ENCODE data around the gene CDH20.

CDH20 gene

DNA sequence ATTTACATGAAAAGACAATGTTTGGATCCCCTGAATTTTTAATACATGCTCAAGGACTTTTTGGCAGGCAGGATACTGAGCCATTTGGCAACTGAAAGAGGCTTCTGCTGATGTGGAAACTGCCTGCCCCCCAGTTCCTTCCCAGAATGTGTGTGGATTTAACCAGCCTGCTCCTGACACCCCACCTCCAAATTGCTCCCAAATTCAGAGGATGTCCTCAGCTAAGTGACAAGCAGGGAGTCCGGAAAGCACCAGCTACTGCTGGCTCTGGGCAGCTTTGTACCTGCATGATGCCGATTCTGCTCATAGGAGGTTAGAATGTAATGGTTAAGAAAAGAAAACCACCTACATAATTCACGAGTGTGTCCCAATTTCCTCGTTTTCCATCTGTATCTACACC is 197.5 kb downstream of the CDH20 start:
- Histone ChIP-seq H3K27ac (ENCODE audit: low read length, poor library complexity, severe bottlenecking) (no peak overlapping the region), H2BK5ac (ENCODE audit: low read depth, low read length, poor library complexity, severe bottlenecking) (no peak overlapping the region), H3K4ac (ENCODE audit: low read depth in 1 of 2, low read length in 2 of 2) (no peak overlapping the region), H3K9me3 (ENCODE audit: control insufficient read depth, low read length) (no peaks in the 10 kb centered on the region), H2AK5ac (ENCODE audit: low read length, severe bottlenecking) (no peak overlapping the region), H3K36me3 (ENCODE audit: control insufficient read depth in 1 of 2, insufficient read depth in 2 of 2, low read depth in 1 of 2, low read length in 2 of 2) (no peaks in the 10 kb centered on the region), H2BK12ac (ENCODE audit: low read length in 2 of 2) (no peak overlapping the region), H3K4me2 (ENCODE audit: low read length, poor library complexity, severe bottlenecking) (no peak overlapping the region), H3K4me1 (ENCODE audit: control insufficient read depth, insufficient read depth, low read depth, low read length) (no peaks in the 10 kb centered on the region), H4K91ac (ENCODE audit: low read length) (no peak overlapping the region), H3K23ac (ENCODE audit: low read length in 2 of 2) (no peak overlapping the region), H3K79me1 (replicated peaks; ENCODE audit: low read length, poor library complexity, severe bottlenecking) (no peaks in the 10 kb centered on the region), H3K9ac (ENCODE audit: low read length) (no peak overlapping the region), H3K14ac (ENCODE audit: low read length in 2 of 2) (no peak overlapping the region), H3K4me3 (ENCODE audit: insufficient read depth in 1 of 2, low read depth in 1 of 2, low read length in 2 of 2) (no peak overlapping the region), H3K18ac (ENCODE audit: low read depth in 1 of 2, low read length in 2 of 2) (no peak overlapping the region), H2BK120ac (ENCODE audit: low read depth, low read length) (no peak overlapping the region), H4K8ac (ENCODE audit: low read length) (no peak overlapping the region), H2AFZ (ENCODE audit: low read depth, low read length) (no peak overlapping the region), H3K27me3 (ENCODE audit: control insufficient read depth in 1 of 2, insufficient read depth in 1 of 2, low read length in 2 of 2) (no peaks in the 10 kb centered on the region), H2BK15ac (ENCODE audit: low read depth, poor library complexity, severe bottlenecking) (no peak overlapping the region)
- WGBS, result 64% methylated on average over 2 of the region's 4 CpGs
- DNase-seq, result no peak

DNA sequence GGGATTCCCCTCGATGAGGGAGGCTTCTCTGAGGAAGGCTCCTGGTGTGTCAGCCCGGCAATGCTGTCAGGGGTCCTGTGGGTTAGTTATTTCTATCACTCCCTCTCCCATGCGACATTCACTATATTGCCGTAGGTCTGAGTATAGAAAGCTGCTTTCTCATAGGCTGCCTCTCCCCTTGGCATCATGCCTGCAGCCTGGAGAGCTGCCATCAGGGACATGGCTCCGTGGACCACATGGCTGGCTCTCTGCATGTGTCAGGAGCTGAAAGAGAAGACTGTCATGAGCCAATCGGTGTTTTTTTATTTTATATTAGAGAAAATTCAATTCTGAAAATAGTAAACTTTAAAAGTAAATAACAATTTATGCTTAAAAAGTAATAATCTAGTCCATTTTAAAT is 198.0 kb downstream of the CDH20 start:
- H3K4me2 ChIP-seq (ENCODE audit: low read length, poor library complexity, severe bottlenecking), result no peak overlapping the region
- H2BK120ac ChIP-seq (ENCODE audit: low read depth, low read length), result no peak overlapping the region
- H3K14ac ChIP-seq (ENCODE audit: low read length in 2 of 2), result no peak overlapping the region
- 82% methylated on average over 4 of the region's 6 CpGs for WGBS
- no peaks in the 10 kb centered on the region for H3K9me3 ChIP-seq (ENCODE audit: control insufficient read depth, low read length)
- H3K9ac ChIP-seq (ENCODE audit: low read length), result no peak overlapping the region
- no peak for DNase-seq
- H2BK12ac ChIP-seq (ENCODE audit: low read length in 2 of 2), result no peak overlapping the region
- H2BK5ac ChIP-seq (ENCODE audit: low read depth, low read length, poor library complexity, severe bottlenecking), result no peak overlapping the region
- H2AK5ac ChIP-seq (ENCODE audit: low read length, severe bottlenecking), result no peak overlapping the region
- no peaks in the 10 kb centered on the region for H3K4me1 ChIP-seq (ENCODE audit: control insufficient read depth, insufficient read depth, low read depth, low read length)
- no peak overlapping the region for H3K18ac ChIP-seq (ENCODE audit: low read depth in 1 of 2, low read length in 2 of 2)
- H2AFZ ChIP-seq (ENCODE audit: low read depth, low read length), result no peak overlapping the region
- no peaks in the 10 kb centered on the region for H3K79me1 ChIP-seq (replicated peaks; ENCODE audit: low read length, poor library complexity, severe bottlenecking)
- no peak overlapping the region for H2BK15ac ChIP-seq (ENCODE audit: low read depth, poor library complexity, severe bottlenecking)
- no peaks in the 10 kb centered on the region for H3K27me3 ChIP-seq (ENCODE audit: control insufficient read depth in 1 of 2, insufficient read depth in 1 of 2, low read length in 2 of 2)
- H3K27ac ChIP-seq (ENCODE audit: low read length, poor library complexity, severe bottlenecking), result no peak overlapping the region
- no peak overlapping the region for H4K8ac ChIP-seq (ENCODE audit: low read length)
- H4K91ac ChIP-seq (ENCODE audit: low read length), result no peak overlapping the region
- no peak overlapping the region for H3K4ac ChIP-seq (ENCODE audit: low read depth in 1 of 2, low read length in 2 of 2)
- H3K36me3 ChIP-seq (ENCODE audit: control insufficient read depth in 1 of 2, insufficient read depth in 2 of 2, low read depth in 1 of 2, low read length in 2 of 2), result no peaks in the 10 kb centered on the region
- no peak overlapping the region for H3K4me3 ChIP-seq (ENCODE audit: insufficient read depth in 1 of 2, low read depth in 1 of 2, low read length in 2 of 2)
- H3K23ac ChIP-seq (ENCODE audit: low read length in 2 of 2), result no peak overlapping the region

DNA sequence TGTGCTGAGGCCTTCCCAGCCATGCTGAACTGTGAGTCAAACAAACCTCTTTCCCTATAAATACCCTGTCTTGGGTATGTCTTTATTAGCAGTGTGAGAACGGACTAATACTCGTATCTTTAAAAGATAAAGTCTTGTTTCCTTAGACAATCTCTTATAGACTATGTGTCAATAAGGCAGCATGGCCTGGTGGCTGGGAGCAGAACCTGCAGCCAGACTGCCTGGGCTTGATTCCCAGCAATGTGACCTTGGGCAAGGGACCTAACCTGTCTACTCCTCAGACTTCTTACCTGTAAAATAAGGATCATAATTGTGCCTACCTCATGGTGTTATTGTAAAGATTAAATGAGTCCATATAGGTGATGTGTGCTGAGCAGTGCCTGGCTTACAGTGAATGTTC is 198.7 kb downstream of the CDH20 start:
- Histone ChIP-seq H2BK15ac (ENCODE audit: low read depth, poor library complexity, severe bottlenecking) (no peak overlapping the region), H3K9me3 (ENCODE audit: control insufficient read depth, low read length) (no peaks in the 10 kb centered on the region), H3K4me3 (ENCODE audit: insufficient read depth in 1 of 2, low read depth in 1 of 2, low read length in 2 of 2) (no peak overlapping the region), H3K27ac (ENCODE audit: low read length, poor library complexity, severe bottlenecking) (no peak overlapping the region), H3K36me3 (ENCODE audit: control insufficient read depth in 1 of 2, insufficient read depth in 2 of 2, low read depth in 1 of 2, low read length in 2 of 2) (no peaks in the 10 kb centered on the region), H3K9ac (ENCODE audit: low read length) (no peak overlapping the region), H2BK12ac (ENCODE audit: low read length in 2 of 2) (no peak overlapping the region), H3K18ac (ENCODE audit: low read depth in 1 of 2, low read length in 2 of 2) (no peak overlapping the region), H2BK120ac (ENCODE audit: low read depth, low read length) (no peak overlapping the region), H4K91ac (ENCODE audit: low read length) (no peak overlapping the region), H4K8ac (ENCODE audit: low read length) (no peak overlapping the region), H3K79me1 (replicated peaks; ENCODE audit: low read length, poor library complexity, severe bottlenecking) (no peaks in the 10 kb centered on the region), H2AK5ac (ENCODE audit: low read length, severe bottlenecking) (no peak overlapping the region), H3K14ac (ENCODE audit: low read length in 2 of 2) (no peak overlapping the region), H3K23ac (ENCODE audit: low read length in 2 of 2) (no peak overlapping the region), H2BK5ac (ENCODE audit: low read depth, low read length, poor library complexity, severe bottlenecking) (no peak overlapping the region), H3K27me3 (ENCODE audit: control insufficient read depth in 1 of 2, insufficient read depth in 1 of 2, low read length in 2 of 2) (no peaks in the 10 kb centered on the region), H3K4me2 (ENCODE audit: low read length, poor library complexity, severe bottlenecking) (no peak overlapping the region), H3K4me1 (ENCODE audit: control insufficient read depth, insufficient read depth, low read depth, low read length) (no peaks in the 10 kb centered on the region), H3K4ac (ENCODE audit: low read depth in 1 of 2, low read length in 2 of 2) (no peak overlapping the region), H2AFZ (ENCODE audit: low read depth, low read length) (no peak overlapping the region)
- 0% methylated on average over 1 of the region's 2 CpGs for WGBS
- DNase-seq, result no peak

DNA sequence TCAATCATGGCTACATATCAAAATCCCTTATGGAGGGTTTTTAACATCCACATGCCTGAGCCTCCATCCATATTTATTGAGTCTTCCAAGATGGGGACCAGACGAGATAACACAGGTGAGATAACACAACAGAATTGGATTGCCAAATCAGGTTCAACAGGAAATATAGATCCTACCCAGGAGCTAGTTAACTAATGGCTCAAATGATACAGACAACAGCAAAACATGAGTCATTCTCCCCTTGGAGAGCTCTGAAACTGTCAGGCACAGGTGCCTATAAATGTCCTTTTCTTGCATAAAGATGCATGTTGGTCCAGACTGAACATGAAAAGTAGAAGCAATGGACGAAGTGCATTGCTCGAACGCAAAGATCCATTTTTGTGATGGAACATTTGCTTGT is 202.2 kb downstream of the CDH20 start:
- Histone ChIP-seq H2BK15ac (ENCODE audit: low read depth, poor library complexity, severe bottlenecking) (no peak overlapping the region), H3K23ac (ENCODE audit: low read length in 2 of 2) (no peak overlapping the region), H4K8ac (ENCODE audit: low read length) (no peak overlapping the region), H2AK5ac (ENCODE audit: low read length, severe bottlenecking) (no peak overlapping the region), H3K27ac (ENCODE audit: low read length, poor library complexity, severe bottlenecking) (no peak overlapping the region), H3K14ac (ENCODE audit: low read length in 2 of 2) (no peak overlapping the region), H4K91ac (ENCODE audit: low read length) (no peak overlapping the region), H2BK120ac (ENCODE audit: low read depth, low read length) (no peak overlapping the region), H2AFZ (ENCODE audit: low read depth, low read length) (no peak overlapping the region), H3K4ac (ENCODE audit: low read depth in 1 of 2, low read length in 2 of 2) (no peak overlapping the region), H3K36me3 (ENCODE audit: control insufficient read depth in 1 of 2, insufficient read depth in 2 of 2, low read depth in 1 of 2, low read length in 2 of 2) (no peaks in the 10 kb centered on the region), H3K18ac (ENCODE audit: low read depth in 1 of 2, low read length in 2 of 2) (no peak overlapping the region), H3K4me1 (ENCODE audit: control insufficient read depth, insufficient read depth, low read depth, low read length) (no peaks in the 10 kb centered on the region), H2BK5ac (ENCODE audit: low read depth, low read length, poor library complexity, severe bottlenecking) (no peak overlapping the region), H3K4me3 (ENCODE audit: insufficient read depth in 1 of 2, low read depth in 1 of 2, low read length in 2 of 2) (no peak overlapping the region), H3K79me1 (replicated peaks; ENCODE audit: low read length, poor library complexity, severe bottlenecking) (no peaks in the 10 kb centered on the region), H3K9ac (ENCODE audit: low read length) (no peak overlapping the region), H3K4me2 (ENCODE audit: low read length, poor library complexity, severe bottlenecking) (no peak overlapping the region), H2BK12ac (ENCODE audit: low read length in 2 of 2) (no peak overlapping the region), H3K27me3 (ENCODE audit: control insufficient read depth in 1 of 2, insufficient read depth in 1 of 2, low read length in 2 of 2) (no peaks in the 10 kb centered on the region), H3K9me3 (ENCODE audit: control insufficient read depth, low read length) (no peaks in the 10 kb centered on the region)
- WGBS, result 91% methylated on average over 1 of the region's 4 CpGs
- no peak for DNase-seq

Measured in mesenchymal stem cell (in vitro differentiated cells and primary cell).